HG02759 (cell line): Measurements from ENCODE around the gene PPP1R36.

Source experiments
- ATAC-seq: cut with Tn5 transposase; IDR thresholded peaks from one replicate; pipeline ENCODE4 v1.9.1; 2021; ENCODE audit warnings: mild to moderate bottlenecking, moderate library complexity; ENCODE audit not compliant: unreplicated experiment

PPP1R36 gene

GRCh38 chr14:64638625-64639024 is 88.9 kb downstream of the PPP1R36 start:
- no peak for ATAC-seq
